Thoracic aorta (tissue), 2 donors: ENCODE data around the gene PDE1C. TPM values are rescaled to one million over a fixed set of nuclear protein-coding genes. Genes with fewer than 3 reads are reported as not detected.

Experiments
- ATAC-seq: fragments of 150-250 bp; one replicate; pipeline ENCODE4 v1.8.0; 2017; ENCODE audit warnings: low read depth; ENCODE audit not compliant: insufficient number of reproducible peaks, low FRiP score
- DNase-seq: peaks from one replicate; pipeline ENCODE4 v3.0.0-alpha.2; 2020; ENCODE audit warnings: low spot score
- H3K27ac ChIP-seq, 2 donors: fragments of 200-600 bp; sonication (generic); 1 replicate in 1 of 2; 2 replicates in 1 of 2; pipeline ENCODE4 v1.5.1; 2016; ENCODE audit warnings: mild to moderate bottlenecking in 2 of 2, moderate library complexity in 2 of 2
- H3K27me3 ChIP-seq: fragments of 200-600 bp; sonication (generic); replicated peaks from 2 replicates; pipeline ENCODE4 v1.6.0; 2016; ENCODE audit warnings: mild to moderate bottlenecking; ENCODE audit not compliant: insufficient read depth
- H3K36me3 ChIP-seq: fragments of 200-600 bp; sonication (generic); one replicate; pipeline ENCODE4 v1.5.1; 2016
- H3K4me1 ChIP-seq, 2 donors: fragments of 200-600 bp; sonication (generic); 1 replicate in 1 of 2; 2 replicates in 1 of 2; pipeline versions ENCODE4 v1.5.1 to v1.6.0; 2016; ENCODE audit warnings: low read depth in 2 of 2, mild to moderate bottlenecking in 1 of 2; ENCODE audit not compliant: control insufficient read depth in 1 of 2
- H3K4me3 ChIP-seq: fragments of 200-600 bp; sonication (generic); 2 replicates; pipeline ENCODE4 v1.5.1; 2016; ENCODE audit warnings: mild to moderate bottlenecking
- H3K9me3 ChIP-seq: fragments of 200-600 bp; sonication (generic); 2 replicates; pipeline ENCODE4 v1.5.1; 2016
- CTCF ChIP-seq: fragments of 200-600 bp; sonication (generic); IDR thresholded peaks from one replicate; pipeline ENCODE4 v1.5.1; 2019; ENCODE audit warnings: antibody characterized with exemption
- total RNA-seq, 2 donors: library from RNA; depleted of rRNA; stranded (reverse); fragments of >200 nt; gene quantifications; one replicate each; pipeline versions ENCODE4 v1.1.0 to v1.2.3, GENCODE V29; 2016

Gene PDE1C
- total RNA-seq, 2 donors from 2014 or later, result 4.6 to 12.1 TPM

GRCh38 chr7:31948029-31948428, 122.2 kb downstream of the PDE1C start:
- Histone ChIP-seq H3K27me3 (no peaks in the 10 kb centered on the region), H3K27ac (no peak overlapping the region), H3K4me1 (peaks cover 0 to 6% of the 10 kb centered on the region in 2 donors), H3K4me3 (no peak overlapping the region), H3K36me3 (no peaks in the 10 kb centered on the region), H3K9me3 (no peaks in the 10 kb centered on the region)
- no peak for TF ChIP-seq CTCF
- ATAC-seq, result no peak
- DNase-seq, result no peak

GRCh38 chr7:31940167-31940566, 130.0 kb downstream of the PDE1C start:
- H3K4me1 ChIP-seq, result no peaks in the 10 kb centered on the region
- H3K27ac ChIP-seq, result no peak overlapping the region
- no peak for DNase-seq
- TF ChIP-seq CTCF, result no peak
- H3K27me3 ChIP-seq, result no peaks in the 10 kb centered on the region
- no peaks in the 10 kb centered on the region for H3K9me3 ChIP-seq
- no peak overlapping the region for H3K4me3 ChIP-seq
- no peak for ATAC-seq
- H3K36me3 ChIP-seq, result no peaks in the 10 kb centered on the region

GRCh38 chr7:31939076-31939475, 131.1 kb downstream of the PDE1C start:
- Histone ChIP-seq H3K9me3 (no peaks in the 10 kb centered on the region), H3K27ac (no peak overlapping the region), H3K36me3 (no peaks in the 10 kb centered on the region), H3K4me3 (no peak overlapping the region), H3K27me3 (no peaks in the 10 kb centered on the region), H3K4me1 (no peaks in the 10 kb centered on the region)
- TF ChIP-seq CTCF, result no peak
- DNase-seq, result no peak
- ATAC-seq, result no peak

- H3K4me1 ChIP-seq, result no peaks in the 10 kb centered on the region
- TF ChIP-seq CTCF, result no peak
- no peaks in the 10 kb centered on the region for H3K9me3 ChIP-seq
- no peak overlapping the region for H3K27ac ChIP-seq
- ATAC-seq (no peak), DNase-seq (no peak)
- H3K4me3 ChIP-seq, result no peak overlapping the region
- H3K27me3 ChIP-seq, result no peaks in the 10 kb centered on the region
- no peaks in the 10 kb centered on the region for H3K36me3 ChIP-seq
These were observed 131.6 kb downstream of the PDE1C start for GRCh38 chr7:31938650-31939049.

GRCh38 chr7:31937982-31938381, 132.2 kb downstream of the PDE1C start:
- DNase-seq, result no peak
- Histone ChIP-seq H3K36me3 (no peaks in the 10 kb centered on the region), H3K9me3 (no peaks in the 10 kb centered on the region), H3K27me3 (no peaks in the 10 kb centered on the region), H3K4me1 (no peaks in the 10 kb centered on the region), H3K4me3 (no peak overlapping the region), H3K27ac (no peak overlapping the region)
- ATAC-seq, result no peak
- no peak for TF ChIP-seq CTCF
